ENCODE data around the gene TEX9.
"Not testable (repeated sequence)": the region's sequence is repeated elsewhere in the genome, so short reads cannot be mapped to it uniquely, and the experiment has no call there.

The TEX9 gene

GRCh38 chr15:56365075-56365711, at the start of gene TEX9:
Gene TEX9, plus strand, starts transcription at chr15:56365426. Its CDS starts 25 bp downstream, at chr15:56365451.
- TF ChIP-seq, protein P1, sequence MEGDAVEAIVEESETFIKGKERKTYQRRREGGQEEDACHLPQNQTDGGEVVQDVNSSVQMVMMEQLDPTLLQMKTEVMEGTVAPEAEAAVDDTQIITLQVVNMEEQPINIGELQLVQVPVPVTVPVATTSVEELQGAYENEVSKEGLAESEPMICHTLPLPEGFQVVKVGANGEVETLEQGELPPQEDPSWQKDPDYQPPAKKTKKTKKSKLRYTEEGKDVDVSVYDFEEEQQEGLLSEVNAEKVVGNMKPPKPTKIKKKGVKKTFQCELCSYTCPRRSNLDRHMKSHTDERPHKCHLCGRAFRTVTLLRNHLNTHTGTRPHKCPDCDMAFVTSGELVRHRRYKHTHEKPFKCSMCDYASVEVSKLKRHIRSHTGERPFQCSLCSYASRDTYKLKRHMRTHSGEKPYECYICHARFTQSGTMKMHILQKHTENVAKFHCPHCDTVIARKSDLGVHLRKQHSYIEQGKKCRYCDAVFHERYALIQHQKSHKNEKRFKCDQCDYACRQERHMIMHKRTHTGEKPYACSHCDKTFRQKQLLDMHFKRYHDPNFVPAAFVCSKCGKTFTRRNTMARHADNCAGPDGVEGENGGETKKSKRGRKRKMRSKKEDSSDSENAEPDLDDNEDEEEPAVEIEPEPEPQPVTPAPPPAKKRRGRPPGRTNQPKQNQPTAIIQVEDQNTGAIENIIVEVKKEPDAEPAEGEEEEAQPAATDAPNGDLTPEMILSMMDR (IDR thresholded peaks at IDR 0.05; ENCODE audit: low read depth, low read length): no peak
- peak; percentile 49 for DNase-seq (ENCODE audit: extremely low read depth, low read depth)

GRCh38 chr15:56316561-56316960, 48.7 kb upstream of the TEX9 start:
- DNase-seq (ENCODE audit: extremely low read depth, low read depth): not testable (repeated sequence)

- TF ChIP-seq, protein P1 (IDR thresholded peaks at IDR 0.05; ENCODE audit: low read depth, low read length): no peak
- no peak for DNase-seq (ENCODE audit: extremely low read depth, low read depth)
Observed at GRCh38 chr15:56320316-56320715, 44.9 kb upstream of the TEX9 start.

GRCh38 chr15:56320861-56321260, 44.4 kb upstream of the TEX9 start:
- TF ChIP-seq, protein P1 (IDR thresholded peaks at IDR 0.05; ENCODE audit: low read depth, low read length): no peak

DNA sequence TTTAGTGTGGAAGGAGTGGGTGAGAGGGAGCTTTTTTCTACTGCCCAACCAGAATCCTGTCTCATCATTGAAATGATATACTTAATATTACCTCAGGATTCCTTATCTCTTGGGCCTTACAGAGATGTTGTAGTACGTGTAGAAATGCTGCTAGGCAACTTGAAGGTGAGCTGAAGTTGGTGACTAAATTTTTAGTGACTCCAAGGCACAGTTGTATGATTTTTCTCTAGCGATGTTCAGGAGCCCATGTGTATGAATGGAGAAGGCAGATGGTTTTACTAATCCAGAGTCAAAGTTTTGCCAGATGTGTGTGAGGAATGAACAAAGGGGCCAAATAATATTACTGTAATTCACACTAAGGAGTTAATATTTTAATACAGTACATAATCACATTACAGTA, 42.8 kb upstream of the TEX9 start:
- no peak for DNase-seq (ENCODE audit: extremely low read depth, low read depth)
- TF ChIP-seq, protein P1 (IDR thresholded peaks at IDR 0.05; ENCODE audit: low read depth, low read length): no peak

More at GRCh38 chr15:56320861-56321260, 44.4 kb upstream of the TEX9 start:
- DNase-seq (ENCODE audit: extremely low read depth, low read depth): no peak

DNA sequence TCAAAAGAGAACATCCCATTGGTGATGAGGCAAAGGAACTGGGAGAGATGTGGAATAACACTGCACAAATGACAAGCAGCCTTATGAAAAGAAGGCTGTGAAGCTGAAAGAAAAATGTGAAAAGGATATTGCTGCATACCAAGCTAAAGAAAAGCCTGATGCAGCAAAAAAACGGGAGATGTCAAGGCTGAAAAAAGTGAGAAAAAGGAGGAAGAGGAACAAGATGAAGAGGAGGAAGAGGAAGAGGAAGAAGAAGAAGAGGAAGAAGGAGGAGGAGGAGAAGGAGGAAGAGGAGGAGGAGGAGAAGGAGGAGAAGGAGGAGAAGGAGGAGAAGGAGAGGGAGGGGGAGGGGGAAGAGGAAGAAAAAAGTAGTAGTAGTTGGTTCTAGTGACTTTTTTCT, 41.8 kb upstream of the TEX9 start:
- TF ChIP-seq, protein P1 (IDR thresholded peaks at IDR 0.05; ENCODE audit: low read depth, low read length): no peak
- no peak for DNase-seq (ENCODE audit: extremely low read depth, low read depth)

GRCh38 chr15:56325186-56325585, 40.0 kb upstream of the TEX9 start:
- TF ChIP-seq, protein P1 (IDR thresholded peaks at IDR 0.05; ENCODE audit: low read depth, low read length): no peak
- DNase-seq (ENCODE audit: extremely low read depth, low read depth): no peak

Measured in AG09319 (cell line).